IMR-90 (cell line): ENCODE results near the gene TAF6L. TPM values are rescaled to one million over a fixed set of nuclear protein-coding genes. Genes with fewer than 3 reads are reported as not detected.

ENCODE experiments used
- ATAC-seq: fragments of 200-7000 bp; cut with Tn5 transposase; 2 replicates; pipeline ENCODE4 v1.9.1; 2020; ENCODE audit warnings: low read depth, mild to moderate bottlenecking, moderate library complexity
- BruUV-seq: library from RNA; stranded (reverse); fragments of 400-500 nt; replicated peaks from 2 replicates; lab custom pipeline; 2021; lab: Mats Ljungman, UMichigan
- CTCF ChIA-PET: fragments of 300-600 bp; formaldehyde crosslinking; extraction: SDS; loops from one replicate; lab custom pipeline; 2021; ENCODE audit warnings: antibody characterized with exemption; lab: Yijun Ruan, JAX
- POLR2A ChIA-PET: fragments of 300-600 bp; sonication (Branson Sonifier 250); formaldehyde crosslinking; loops from one replicate; lab custom pipeline; 2022; ENCODE audit warnings: antibody characterized with exemption; ENCODE audit not compliant: unreplicated experiment; lab: Charles Lee
- DNase-seq: peaks from one replicate; pipeline ENCODE4 v3.0.0; 2013
- H2AFZ ChIP-seq: replicated peaks from 2 replicates; pipeline ENCODE3; 2013; ENCODE audit warnings: low read length, mild to moderate bottlenecking; ENCODE audit not compliant: poor library complexity
- H2AK5ac ChIP-seq: 2 replicates; pipeline ENCODE4 v1.6.1; 2013; ENCODE audit warnings: low read depth, low read length, inconsistent platforms
- H2AK9ac ChIP-seq: replicated peaks from 2 replicates; pipeline ENCODE3; 2013; ENCODE audit warnings: mild to moderate bottlenecking, low read depth, low read length, moderate library complexity; ENCODE audit not compliant: poor library complexity
- H2BK120ac ChIP-seq: 2 replicates; pipeline ENCODE4 v1.6.1; 2013; ENCODE audit warnings: low read depth, low read length, inconsistent platforms
- H2BK15ac ChIP-seq: 3 replicates; pipeline ENCODE4 v1.6.1; 2013; ENCODE audit warnings: low read depth, low read length, inconsistent platforms
- H2BK20ac ChIP-seq: 2 replicates; pipeline ENCODE4 v1.6.1; 2013; ENCODE audit warnings: low read depth, mild to moderate bottlenecking, inconsistent platforms, low read length, moderate library complexity
- H2BK5ac ChIP-seq: 2 replicates; pipeline ENCODE4 v1.6.1; 2013; ENCODE audit warnings: mild to moderate bottlenecking, low read depth, low read length, inconsistent platforms; ENCODE audit not compliant: poor library complexity, severe bottlenecking
- H3K14ac ChIP-seq: replicated peaks from 2 replicates; pipeline ENCODE4 v1.6.1; 2013; ENCODE audit warnings: low read depth, low read length, inconsistent platforms
- H3K18ac ChIP-seq: 2 replicates; pipeline ENCODE4 v1.6.1; 2013; ENCODE audit warnings: low read depth, low read length, control low read depth
- H3K23ac ChIP-seq: 2 replicates; pipeline ENCODE4 v1.6.1; 2013; ENCODE audit warnings: low read depth, low read length, inconsistent platforms
- H3K27ac ChIP-seq: 2 replicates; pipeline ENCODE4 v1.5.1; 2013; ENCODE audit warnings: mild to moderate bottlenecking, control low read depth, low read length; ENCODE audit not compliant: insufficient read depth
- H3K27me3 ChIP-seq: 2 replicates; pipeline ENCODE4 v1.6.1; 2013; ENCODE audit warnings: low read length; ENCODE audit not compliant: control insufficient read depth, insufficient read depth
- H3K36me3 ChIP-seq: 2 replicates; pipeline ENCODE4 v1.6.1; 2013; ENCODE audit warnings: low read length, mixed read lengths; ENCODE audit not compliant: control insufficient read depth, insufficient read depth
- H3K4ac ChIP-seq: 2 replicates; pipeline ENCODE4 v1.6.1; 2013; ENCODE audit warnings: low read depth, low read length, inconsistent platforms
- H3K4me1 ChIP-seq: 2 replicates; pipeline ENCODE4 v1.6.1; 2013; ENCODE audit warnings: low read length, mixed read lengths; ENCODE audit not compliant: control insufficient read depth, insufficient read depth
- H3K4me2 ChIP-seq: 2 replicates; pipeline ENCODE4 v1.6.1; 2013; ENCODE audit warnings: low read depth, mild to moderate bottlenecking, control low read depth, low read length, moderate library complexity
- H3K4me3 ChIP-seq: 2 replicates; pipeline ENCODE4 v1.5.1; 2013; ENCODE audit warnings: low read depth, mild to moderate bottlenecking, control low read depth, low read length, moderate library complexity; ENCODE audit not compliant: insufficient read depth
- H3K56ac ChIP-seq: 2 replicates; pipeline ENCODE4 v1.6.1; 2013; ENCODE audit warnings: low read length, inconsistent platforms; ENCODE audit not compliant: insufficient read depth; ENCODE audit errors: extremely low read depth
- H3K79me1 ChIP-seq, 2 experiments: 2 replicates each; pipeline ENCODE4 v1.6.1; 2013; ENCODE audit warnings: low read length in 2 of 2, inconsistent platforms in 1 of 2, low read depth in 1 of 2
- H3K9ac ChIP-seq: 2 replicates; pipeline ENCODE4 v1.6.1; 2013; ENCODE audit warnings: low read depth, low read length, control low read depth
- H3K9me1 ChIP-seq: 2 replicates; pipeline ENCODE4 v1.6.1; 2013; ENCODE audit warnings: low read length, inconsistent platforms; ENCODE audit not compliant: insufficient read depth
- H3K9me3 ChIP-seq: 2 replicates; pipeline ENCODE4 v1.6.1; 2013; ENCODE audit warnings: low read length; ENCODE audit not compliant: control insufficient read depth, insufficient read depth
- H4K20me1 ChIP-seq: 2 replicates; pipeline ENCODE4 v1.6.1; 2013; ENCODE audit warnings: low read length, inconsistent platforms; ENCODE audit not compliant: insufficient read depth
- H4K5ac ChIP-seq: 2 replicates; pipeline ENCODE4 v1.6.1; 2013; ENCODE audit warnings: mild to moderate bottlenecking, low read depth, low read length, control low read depth
- H4K8ac ChIP-seq, 2 experiments: 2 replicates each; pipeline ENCODE4 v1.6.1; 2013; ENCODE audit warnings: low read depth in 2 of 2, low read length in 2 of 2, control low read depth in 1 of 2, inconsistent platforms in 1 of 2
- H4K91ac ChIP-seq: 2 replicates; pipeline ENCODE4 v1.6.1; 2013; ENCODE audit warnings: low read depth, low read length, inconsistent platforms; ENCODE audit not compliant: insufficient read depth
- CEBPB ChIP-seq: IDR thresholded peaks from 2 replicates; pipeline ENCODE4 v1.6.1; 2012; ENCODE audit warnings: low read depth, low read length, improper control_type of control experiment
- CHD1 ChIP-seq: IDR thresholded peaks from 2 replicates; pipeline ENCODE4 v1.6.1; 2012; ENCODE audit warnings: low read depth, low read length, improper control_type of control experiment
- FOS ChIP-seq: fragments of 150-350 bp; IDR thresholded peaks from 2 replicates; pipeline ENCODE4 v1.6.1; 2016; ENCODE audit warnings: low read depth, low read length
- MAZ ChIP-seq: IDR thresholded peaks from 2 replicates; pipeline ENCODE4 v1.6.1; 2012; ENCODE audit warnings: low read depth, mild to moderate bottlenecking, low read length, improper control_type of control experiment, moderate library complexity, borderline replicate concordance
- MXI1 ChIP-seq: IDR thresholded peaks from 2 replicates; pipeline ENCODE4 v1.6.1; 2012; ENCODE audit warnings: low read depth, mild to moderate bottlenecking, low read length, moderate library complexity, borderline replicate concordance
- NFE2L2 ChIP-seq: fragments of 150-350 bp; IDR thresholded peaks from 2 replicates; pipeline ENCODE4 v1.6.1; 2016; ENCODE audit warnings: low read depth, mild to moderate bottlenecking, low read length
- POLR2A ChIP-seq: IDR thresholded peaks from 2 replicates; pipeline ENCODE4 v1.6.1; 2012; ENCODE audit warnings: mild to moderate bottlenecking, low read depth, low read length
- RCOR1 ChIP-seq: IDR thresholded peaks from 2 replicates; pipeline ENCODE4 v1.6.1; 2012; ENCODE audit warnings: mild to moderate bottlenecking, low read length, improper control_type of control experiment; ENCODE audit not compliant: insufficient replicate concordance
- RFX5 ChIP-seq: IDR thresholded peaks from 2 replicates; pipeline ENCODE4 v1.8.0; 2012; ENCODE audit warnings: low read depth, mild to moderate bottlenecking, low read length, moderate library complexity
- SMC3 ChIP-seq: fragments of 150-350 bp; IDR thresholded peaks from 2 replicates; pipeline ENCODE4 v1.6.1; 2016; ENCODE audit warnings: low read depth, mild to moderate bottlenecking, antibody characterized with exemption, low read length, moderate library complexity
- WGBS, 2 experiments: methylation state at CpG; one replicate each; pipeline versions ENCODE4 v1.1.5 to v1.1.7; 2013; ENCODE audit warnings: missing lambda C conversion rate in 2 of 2; ENCODE audit not compliant: insufficient read length in 1 of 2; ENCODE audit errors: extremely low coverage in 2 of 2; 5-methylcytosine and 5-hydroxymethylcytosine counted together
- dilution Hi-C: fragments of 300-500 bp; cut with HindIII; formaldehyde crosslinking; loops from one replicate; pipeline ENCODE4 v1.14.3; 2018; ENCODE audit warnings: low sequenced_read_pairs; ENCODE audit not compliant: unreplicated experiment
- in situ Hi-C: fragments of 300-500 bp; cut with MboI; formaldehyde crosslinking; loops from 3 replicates; pipeline ENCODE4 v1.14.3; 2019; ENCODE audit warnings: low sequenced_read_pairs, inconsistent platforms, mixed read lengths
- intact Hi-C: fragments of 100-400 bp; cut with micrococcal nuclease; formaldehyde crosslinking; loops from 2 replicates; pipeline ENCODE4 v1.10.0; 2022
- polyA plus RNA-seq, 3 experiments: library from polyadenylated mRNA; depleted of rRNA; stranded (reverse); fragments of >200 nt; gene quantifications; 2 replicates each; pipeline ENCODE4 v1.2.3, GENCODE V29; 2012; ENCODE audit warnings: low replicate concordance in 1 of 3
- total RNA-seq: library from RNA; depleted of rRNA; stranded (reverse); fragments of >200 nt; gene quantifications from 2 replicates; pipeline ENCODE4 v1.2.3, GENCODE V29; 2012
- TF ChIP-seq, protein P1 (sequence below): conservative IDR thresholded peaks from 2 replicates; pipeline ENCODE4 v1.5.1; 2012; ENCODE audit warnings: mild to moderate bottlenecking, low read depth, low read length, improper control_type of control experiment
- TF ChIP-seq, protein P2 (sequence below): fragments of 150-350 bp; IDR thresholded peaks from 2 replicates; pipeline ENCODE4 v1.6.1; 2016; ENCODE audit warnings: low read depth, mild to moderate bottlenecking, low read length, moderate library complexity, borderline replicate concordance
- TF ChIP-seq, protein P3 (sequence below): fragments of 150-350 bp; IDR thresholded peaks from 2 replicates; pipeline ENCODE4 v1.6.1; 2017; ENCODE audit warnings: mild to moderate bottlenecking, antibody characterized with exemption, low read length, low read depth

Gene TAF6L
- total and polyA plus RNA-seq, 2 of the 4 experiments (the other 2 are of a cell fraction), result 9.5 to 13.5 TPM

DNA sequence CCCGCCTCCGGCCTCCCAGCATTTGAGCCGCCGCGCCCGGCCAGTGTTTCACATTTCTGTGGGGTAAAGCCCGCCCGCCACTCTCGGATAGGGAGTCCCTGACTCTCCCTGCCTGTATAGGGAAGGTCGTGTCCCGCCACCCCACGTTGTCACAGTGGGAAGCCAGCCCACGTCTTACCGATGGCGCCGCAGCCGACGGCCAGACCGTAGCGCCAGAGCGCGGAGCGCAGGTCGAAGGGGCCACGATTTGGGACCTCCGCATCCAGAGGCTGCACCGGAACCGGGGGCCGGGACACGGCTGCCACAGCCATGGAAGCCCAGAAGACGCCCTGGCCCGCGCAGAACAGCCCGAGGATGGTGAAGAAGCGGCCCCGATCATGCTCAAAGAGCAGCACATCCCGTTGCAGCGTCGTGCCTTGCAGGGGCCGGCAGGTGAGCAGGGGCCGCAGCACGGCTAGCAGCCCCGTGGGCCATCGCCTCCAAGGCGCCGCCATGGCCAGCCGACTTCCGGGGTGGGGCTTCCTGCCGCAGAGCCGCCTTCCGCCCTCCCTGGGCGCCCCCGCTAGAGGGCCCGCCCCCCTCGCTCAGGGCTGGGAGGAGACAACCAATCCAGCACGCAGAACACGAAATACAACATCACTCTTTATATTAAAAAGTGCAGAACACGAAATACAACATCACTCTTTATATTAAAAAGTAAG, 20.5 kb downstream of the TAF6L start, which contains the start of gene TMEM223:
TMEM223 (minus strand) TSS at position 506 of the 701 bp plus-strand sequence; CDS start at position 494, 12 bp downstream.
- POLR2A ChIA-PET, result interaction anchor here (1.0 kb wide), 1 partner anchor 10 kb away, joined by 3 read pairs; no protein-coding TSS in a partner anchor
- in situ Hi-C loops, result no loop called here
- BruUV-seq, result no TSS peak
- H4K91ac ChIP-seq, result peak within 1 kb of the TSS; percentile 89
- peak within 1 kb of the TSS; percentile 90 for H3K27ac ChIP-seq
- H3K9me3 ChIP-seq, result no peaks in the 10 kb centered on the region
- peak within 1 kb of the TSS; percentile 84 for H2BK5ac ChIP-seq
- peak within 1 kb of the TSS; percentile 95 for H2AFZ ChIP-seq
- no peaks in the 10 kb centered on the region for H3K27me3 ChIP-seq
- peak within 1 kb of the TSS; percentile 89 to 94 for H4K8ac ChIP-seq
- peak within 1 kb of the TSS; percentile 88 for H3K4me2 ChIP-seq
- peak within 1 kb of the TSS; percentile 88 for H3K4ac ChIP-seq
- H2BK20ac ChIP-seq, result no peak within 1 kb of the TSS
- peak within 1 kb of the TSS; percentile 87 for H3K23ac ChIP-seq
- H4K20me1 ChIP-seq, result peaks cover 7% of the 10 kb centered on the region
- no peaks in the 10 kb centered on the region for H3K9me1 ChIP-seq
- peak within 1 kb of the TSS; percentile 36 for H3K18ac ChIP-seq
- H3K9ac ChIP-seq, result peak within 1 kb of the TSS; percentile 89
- TF ChIP-seq FOS (no peak), MAZ (peak; percentile 92; the same call in 1 of the 2 replicates), RCOR1 (no peak), CHD1 (peak; percentile 37; the same call in 1 of the 2 replicates), POLR2A (peak; percentile 64), MXI1 (peak; percentile 81; the same call in 1 of the 2 replicates), CEBPB (no peak), RFX5 (no peak), SMC3 (no peak), NFE2L2 (no peak)
- TF ChIP-seq, protein P1, sequence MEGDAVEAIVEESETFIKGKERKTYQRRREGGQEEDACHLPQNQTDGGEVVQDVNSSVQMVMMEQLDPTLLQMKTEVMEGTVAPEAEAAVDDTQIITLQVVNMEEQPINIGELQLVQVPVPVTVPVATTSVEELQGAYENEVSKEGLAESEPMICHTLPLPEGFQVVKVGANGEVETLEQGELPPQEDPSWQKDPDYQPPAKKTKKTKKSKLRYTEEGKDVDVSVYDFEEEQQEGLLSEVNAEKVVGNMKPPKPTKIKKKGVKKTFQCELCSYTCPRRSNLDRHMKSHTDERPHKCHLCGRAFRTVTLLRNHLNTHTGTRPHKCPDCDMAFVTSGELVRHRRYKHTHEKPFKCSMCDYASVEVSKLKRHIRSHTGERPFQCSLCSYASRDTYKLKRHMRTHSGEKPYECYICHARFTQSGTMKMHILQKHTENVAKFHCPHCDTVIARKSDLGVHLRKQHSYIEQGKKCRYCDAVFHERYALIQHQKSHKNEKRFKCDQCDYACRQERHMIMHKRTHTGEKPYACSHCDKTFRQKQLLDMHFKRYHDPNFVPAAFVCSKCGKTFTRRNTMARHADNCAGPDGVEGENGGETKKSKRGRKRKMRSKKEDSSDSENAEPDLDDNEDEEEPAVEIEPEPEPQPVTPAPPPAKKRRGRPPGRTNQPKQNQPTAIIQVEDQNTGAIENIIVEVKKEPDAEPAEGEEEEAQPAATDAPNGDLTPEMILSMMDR, result 0 out of 2 replicates have a peak, but pooled peaks have one; percentile 10
- TF ChIP-seq, protein P2, sequence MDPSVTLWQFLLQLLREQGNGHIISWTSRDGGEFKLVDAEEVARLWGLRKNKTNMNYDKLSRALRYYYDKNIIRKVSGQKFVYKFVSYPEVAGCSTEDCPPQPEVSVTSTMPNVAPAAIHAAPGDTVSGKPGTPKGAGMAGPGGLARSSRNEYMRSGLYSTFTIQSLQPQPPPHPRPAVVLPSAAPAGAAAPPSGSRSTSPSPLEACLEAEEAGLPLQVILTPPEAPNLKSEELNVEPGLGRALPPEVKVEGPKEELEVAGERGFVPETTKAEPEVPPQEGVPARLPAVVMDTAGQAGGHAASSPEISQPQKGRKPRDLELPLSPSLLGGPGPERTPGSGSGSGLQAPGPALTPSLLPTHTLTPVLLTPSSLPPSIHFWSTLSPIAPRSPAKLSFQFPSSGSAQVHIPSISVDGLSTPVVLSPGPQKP, result no peak
- TF ChIP-seq, protein P3, sequence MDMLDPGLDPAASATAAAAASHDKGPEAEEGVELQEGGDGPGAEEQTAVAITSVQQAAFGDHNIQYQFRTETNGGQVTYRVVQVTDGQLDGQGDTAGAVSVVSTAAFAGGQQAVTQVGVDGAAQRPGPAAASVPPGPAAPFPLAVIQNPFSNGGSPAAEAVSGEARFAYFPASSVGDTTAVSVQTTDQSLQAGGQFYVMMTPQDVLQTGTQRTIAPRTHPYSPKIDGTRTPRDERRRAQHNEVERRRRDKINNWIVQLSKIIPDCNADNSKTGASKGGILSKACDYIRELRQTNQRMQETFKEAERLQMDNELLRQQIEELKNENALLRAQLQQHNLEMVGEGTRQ, result no peak
- H4K5ac ChIP-seq, result peak within 1 kb of the TSS; percentile 77
- 2% methylated on average over 18 of the region's 58 CpGs; no CpG with 5 or more reads in 1 of the 2 experiments for WGBS, 2 experiments
- peak within 1 kb of the TSS; percentile 11; the same call in 1 of the 2 replicates for H2BK120ac ChIP-seq
- H3K4me1 ChIP-seq, result peaks cover 12% of the 10 kb centered on the region
- intact Hi-C loops, result loop anchor here (2.0 kb wide), 1 partner anchor 13 kb away; the partner anchor contains the start of gene NXF1
- H3K14ac ChIP-seq, result peak within 1 kb of the TSS; percentile 83
- no peak within 1 kb of the TSS for H2BK15ac ChIP-seq
- ATAC-seq (peak; percentile 86), DNase-seq (peak; percentile 72)
- peak within 1 kb of the TSS; percentile 95 for H2AK5ac ChIP-seq
- peaks cover 52% of the 10 kb centered on the region for H3K36me3 ChIP-seq
- CTCF ChIA-PET, result no interaction called here
- dilution Hi-C loops, result no loop called here
- H3K56ac ChIP-seq, result no peak within 1 kb of the TSS
- H3K79me1 ChIP-seq, result peaks cover 12 to 49% of the 10 kb centered on the region in 2 experiments
- H3K4me3 ChIP-seq, result peak within 1 kb of the TSS; percentile 93
- peak within 1 kb of the TSS; percentile 88 for H2AK9ac ChIP-seq
